NCI-H82 treated with DMSO at 0.1 percent for 48 hours (cell line): ENCODE measurements around the gene CORO2A.
A peak's percentile ranks its signal among the peaks of the same experiment; 100 is the strongest.
"Not testable (repeated sequence)": the region's sequence is repeated elsewhere in the genome, so short reads cannot be mapped to it uniquely, and the experiment has no call there.

ENCODE experiments used
- DNase-seq: peaks from one replicate; lab custom pipeline; 2025; ENCODE audit not compliant: unreplicated experiment; lab: John Stamatoyannopoulos, UW

Gene CORO2A

DNA sequence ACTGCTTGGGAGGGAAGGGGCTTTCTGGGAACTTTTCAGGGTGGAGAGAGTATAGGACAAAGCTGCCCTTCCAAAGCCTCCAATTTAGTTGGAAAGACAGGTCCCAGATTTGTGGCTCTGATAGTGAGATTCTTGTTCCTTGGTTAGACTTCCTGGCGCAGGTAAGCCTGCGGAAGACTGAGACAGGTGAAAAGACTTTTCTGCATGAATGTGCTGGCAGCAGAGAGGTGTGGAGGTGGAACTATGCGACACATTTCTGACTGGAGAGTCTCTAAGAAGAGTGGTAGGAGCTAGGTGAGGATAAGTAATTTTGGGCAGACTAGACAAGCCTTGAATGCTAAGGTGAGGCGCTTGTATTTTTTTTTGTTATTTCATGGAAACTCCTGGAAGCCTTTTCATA is 106.0 kb downstream of the CORO2A start:
- DNase-seq = no peak

DNA sequence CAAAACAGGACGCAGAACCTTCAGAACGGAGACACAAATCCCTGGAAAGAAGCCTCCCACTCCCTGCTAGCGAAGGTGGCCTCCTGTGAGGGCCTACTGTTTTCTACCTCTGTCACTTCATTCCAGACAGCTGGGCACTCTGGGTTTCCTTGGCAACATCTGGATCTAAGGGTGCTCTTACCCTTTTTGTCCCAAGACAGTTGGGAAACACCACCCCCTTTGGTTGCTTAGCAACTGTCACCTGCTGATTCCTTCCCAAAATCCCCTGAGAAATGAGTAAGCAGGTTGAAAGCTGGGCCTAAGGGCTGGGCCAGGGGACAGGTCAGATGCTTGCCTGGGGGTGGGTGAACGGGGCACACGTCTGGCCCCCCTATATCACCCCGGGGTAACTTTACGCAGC is 106.5 kb downstream of the CORO2A start:
- no peak for DNase-seq

DNA sequence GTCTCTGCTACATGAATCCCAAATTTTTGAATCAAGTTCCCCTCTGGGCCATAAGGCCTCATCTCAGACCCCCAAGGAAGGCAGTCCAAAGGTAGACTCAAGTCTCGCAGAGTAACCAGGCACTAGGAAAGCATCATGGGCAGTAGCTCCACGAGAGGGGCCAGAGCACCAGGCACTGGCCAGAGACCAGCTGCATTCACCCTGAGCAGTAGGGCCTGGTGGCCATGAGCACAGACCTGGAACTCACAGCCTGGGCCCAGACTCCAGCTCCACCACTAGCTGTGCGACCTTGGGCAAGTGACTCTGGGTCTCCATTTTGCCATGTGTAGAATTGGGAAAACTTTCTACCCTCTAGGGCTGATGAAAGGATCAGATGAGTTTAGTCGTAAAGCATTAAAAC is 107.4 kb downstream of the CORO2A start:
- no peak for DNase-seq

DNA sequence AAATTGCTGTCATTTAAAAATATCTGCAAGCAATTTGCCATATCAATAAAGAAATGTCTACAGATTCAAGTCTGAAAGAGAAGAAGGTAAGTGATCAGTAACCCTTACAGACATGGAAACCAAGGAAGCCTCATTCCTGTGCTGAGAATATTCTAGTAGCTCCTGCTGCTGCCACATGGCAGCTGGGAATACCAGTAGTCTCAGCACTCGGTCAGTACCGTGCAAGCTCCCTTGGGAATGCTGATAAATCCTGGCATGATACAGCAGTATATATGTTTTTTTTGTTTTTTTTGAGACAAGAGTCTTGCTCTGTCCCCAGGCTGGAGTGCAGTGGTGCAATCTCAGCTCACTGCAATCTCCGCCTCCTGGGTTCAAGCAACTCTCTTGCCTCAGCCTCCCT is 108.0 kb downstream of the CORO2A start:
- no peak for DNase-seq

DNA sequence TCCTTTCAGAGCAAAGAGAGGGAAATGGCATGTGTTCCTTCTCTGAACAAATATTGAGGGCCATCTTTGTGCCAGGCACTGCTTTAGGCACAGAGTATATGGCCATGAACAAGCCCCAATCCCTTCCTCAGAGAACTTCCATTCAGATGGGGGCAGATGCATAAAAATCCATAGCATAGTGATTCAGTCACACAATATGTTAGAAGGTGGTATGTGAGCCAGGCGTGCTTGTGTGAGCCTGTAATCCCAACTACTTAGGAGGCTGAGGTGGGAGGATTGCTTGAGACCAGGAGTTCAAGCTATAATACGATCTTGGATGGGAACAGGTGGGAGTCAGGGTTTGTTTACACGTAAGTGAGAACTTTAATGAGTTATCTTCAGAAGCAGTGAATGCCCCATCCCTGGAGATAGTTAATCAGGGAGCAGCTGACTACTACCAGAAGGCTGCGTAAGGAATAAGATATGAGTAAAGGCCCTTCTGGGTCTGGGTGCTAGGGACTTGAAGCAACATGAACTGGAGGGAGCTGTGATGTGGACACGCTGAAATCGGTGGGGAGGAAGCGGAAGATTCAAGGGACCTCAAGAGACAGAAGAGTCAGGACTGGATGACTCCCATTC is 108.8 kb downstream of the CORO2A start:
- peak; percentile 7 for DNase-seq

DNA sequence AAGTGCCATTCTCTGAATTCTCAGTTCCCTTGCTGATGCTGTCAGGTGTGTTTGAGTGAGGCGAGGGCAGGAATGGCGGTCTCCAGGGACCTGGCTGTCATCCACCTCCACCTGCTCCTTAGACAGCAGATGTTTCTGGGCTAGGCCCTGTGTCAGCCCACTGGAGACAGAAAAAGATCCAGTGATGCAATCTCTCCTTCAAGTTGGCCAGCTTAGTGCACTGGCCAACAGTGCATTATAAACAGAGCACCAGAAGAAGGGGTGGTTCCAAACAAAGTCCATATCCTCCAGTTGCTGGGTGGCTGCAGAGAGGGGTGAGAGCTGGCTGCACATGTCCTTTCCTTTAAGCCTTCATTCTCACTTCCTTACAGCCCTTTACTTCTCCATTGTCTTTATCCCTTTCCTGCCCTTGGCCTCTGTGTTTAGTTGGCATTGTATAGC is 109.4 kb downstream of the CORO2A start:
- DNase-seq = no peak

DNA sequence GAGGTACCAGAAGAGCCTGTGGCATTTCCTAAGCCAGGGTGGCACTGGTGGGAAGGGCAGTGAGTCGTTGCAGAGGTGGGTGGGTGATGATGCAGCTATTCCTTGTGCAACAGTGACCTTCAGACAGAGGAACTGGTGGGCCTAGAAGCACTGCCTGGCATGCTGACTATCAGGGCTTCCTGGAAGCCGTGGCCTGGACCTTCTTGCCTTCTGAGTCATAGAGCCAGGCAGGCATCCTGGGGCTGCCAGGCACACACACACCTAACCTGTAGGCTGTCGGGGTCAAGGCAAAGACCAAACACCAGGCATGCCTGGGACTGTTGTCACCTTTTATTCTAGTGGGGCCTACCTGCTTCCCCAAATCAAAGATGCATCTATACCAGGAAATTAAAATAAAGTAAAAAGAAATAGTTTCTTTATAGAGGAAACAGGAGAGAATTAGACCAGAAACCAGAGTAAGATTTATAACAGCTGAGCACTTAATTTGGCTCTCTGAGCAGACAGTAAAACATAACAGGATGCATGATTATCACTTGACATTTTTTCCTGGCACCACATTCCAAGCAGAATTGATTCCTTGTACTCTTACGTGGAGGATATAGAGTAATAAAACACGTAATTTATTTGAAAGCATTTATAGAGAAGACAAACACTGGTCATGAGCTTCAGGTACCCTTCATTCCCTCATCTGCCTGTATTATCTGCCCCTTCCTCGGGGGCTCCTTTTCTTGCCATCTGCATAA is 110.8 kb downstream of the CORO2A start:
- DNase-seq = no peak

DNA sequence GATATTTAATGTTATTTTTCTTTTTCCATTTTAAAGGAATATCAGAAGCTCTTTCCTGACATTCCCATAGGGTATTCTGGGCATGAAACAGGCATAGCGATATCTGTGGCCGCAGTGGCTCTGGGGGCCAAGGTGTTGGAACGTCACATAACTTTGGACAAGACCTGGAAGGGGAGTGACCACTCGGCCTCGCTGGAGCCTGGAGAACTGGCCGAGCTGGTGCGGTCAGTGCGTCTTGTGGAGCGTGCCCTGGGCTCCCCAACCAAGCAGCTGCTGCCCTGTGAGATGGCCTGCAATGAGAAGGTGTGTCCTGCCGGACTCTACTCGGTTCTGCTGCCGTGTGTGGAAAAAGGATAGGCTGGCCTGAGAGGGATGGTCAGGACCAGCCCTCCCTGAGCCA is 111.7 kb downstream of the CORO2A start:
- DNase-seq = no peak

DNA sequence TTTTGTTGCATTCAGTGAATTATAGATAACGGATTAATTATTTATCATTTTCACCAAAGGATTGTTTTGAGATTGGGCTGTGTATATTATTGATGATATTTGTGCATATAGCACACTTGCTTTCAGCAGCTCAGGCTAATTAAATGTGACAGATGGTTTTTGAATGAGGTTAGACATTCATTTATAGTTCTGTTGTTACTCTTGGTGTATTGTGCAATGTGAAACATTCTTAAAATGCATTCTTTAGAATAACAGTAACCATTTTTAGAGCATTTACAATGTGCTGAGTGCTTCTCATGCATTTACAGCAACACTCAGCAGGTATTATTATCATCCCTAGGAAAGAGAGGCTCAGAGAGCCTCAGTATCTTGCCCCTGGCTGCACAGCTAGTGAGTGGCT is 112.1 kb downstream of the CORO2A start:
- no peak for DNase-seq

DNA sequence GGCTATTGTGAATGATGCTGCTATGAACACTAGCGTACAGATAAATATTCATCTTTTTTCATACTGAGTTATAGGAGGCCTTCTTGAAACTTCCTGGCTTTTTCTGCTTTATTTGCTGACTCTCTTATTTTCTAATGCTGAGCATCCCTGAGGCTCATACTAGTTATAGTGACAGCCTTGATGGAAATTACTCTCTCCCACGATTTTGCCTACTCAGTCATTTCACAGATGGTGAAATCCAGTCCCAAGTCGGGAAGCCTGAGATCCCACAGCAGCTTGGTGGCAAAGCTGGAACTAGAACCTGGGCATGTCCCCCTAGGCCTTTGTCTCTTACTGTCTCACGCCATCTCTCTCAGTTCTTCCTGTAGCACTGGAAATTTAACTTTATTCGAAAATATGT is 113.5 kb downstream of the CORO2A start:
- no peak for DNase-seq

DNA sequence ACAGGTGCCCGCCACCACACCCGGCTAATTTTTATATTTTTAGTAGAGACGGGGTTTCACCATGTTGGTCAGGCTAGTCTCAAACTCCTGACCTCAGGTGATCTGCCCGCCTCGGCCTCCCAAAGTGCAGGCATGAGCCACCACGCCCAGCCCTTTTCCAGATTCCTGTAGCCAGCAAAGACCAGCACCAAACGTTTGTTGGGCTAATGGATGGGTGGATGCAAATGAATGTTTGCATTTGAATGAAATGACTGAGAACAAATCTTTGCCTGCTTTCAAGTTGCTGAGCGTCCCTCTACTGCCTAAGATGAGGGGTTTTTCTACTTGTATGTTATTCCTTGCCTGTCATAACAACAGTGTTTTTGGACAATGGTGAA is 115.9 kb downstream of the CORO2A start:
- not testable (repeated sequence) for DNase-seq

DNA sequence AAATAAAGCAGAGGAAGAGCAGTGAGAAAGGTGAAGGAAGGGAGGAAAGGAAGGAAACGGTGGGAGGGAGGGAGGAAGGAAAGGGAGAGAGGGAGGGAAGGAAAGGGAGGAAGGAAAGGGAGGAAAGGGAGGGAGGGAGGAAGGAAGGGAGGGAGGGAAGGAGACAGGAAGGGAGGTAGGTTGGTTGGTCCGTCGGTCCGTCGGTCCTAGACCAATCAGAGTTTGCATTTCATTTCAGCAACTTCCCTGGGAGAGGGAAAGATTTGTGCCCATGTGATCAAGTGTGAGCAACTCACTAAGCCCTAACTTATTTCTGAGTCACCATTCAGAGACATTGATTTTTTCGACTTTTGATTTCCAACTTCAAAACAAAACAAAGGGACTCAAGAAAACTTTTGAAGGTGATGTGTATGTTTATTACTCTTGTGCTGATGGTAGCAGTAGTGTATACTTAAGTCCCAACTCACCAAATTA is 117.1 kb downstream of the CORO2A start:
- DNase-seq = no peak

DNA sequence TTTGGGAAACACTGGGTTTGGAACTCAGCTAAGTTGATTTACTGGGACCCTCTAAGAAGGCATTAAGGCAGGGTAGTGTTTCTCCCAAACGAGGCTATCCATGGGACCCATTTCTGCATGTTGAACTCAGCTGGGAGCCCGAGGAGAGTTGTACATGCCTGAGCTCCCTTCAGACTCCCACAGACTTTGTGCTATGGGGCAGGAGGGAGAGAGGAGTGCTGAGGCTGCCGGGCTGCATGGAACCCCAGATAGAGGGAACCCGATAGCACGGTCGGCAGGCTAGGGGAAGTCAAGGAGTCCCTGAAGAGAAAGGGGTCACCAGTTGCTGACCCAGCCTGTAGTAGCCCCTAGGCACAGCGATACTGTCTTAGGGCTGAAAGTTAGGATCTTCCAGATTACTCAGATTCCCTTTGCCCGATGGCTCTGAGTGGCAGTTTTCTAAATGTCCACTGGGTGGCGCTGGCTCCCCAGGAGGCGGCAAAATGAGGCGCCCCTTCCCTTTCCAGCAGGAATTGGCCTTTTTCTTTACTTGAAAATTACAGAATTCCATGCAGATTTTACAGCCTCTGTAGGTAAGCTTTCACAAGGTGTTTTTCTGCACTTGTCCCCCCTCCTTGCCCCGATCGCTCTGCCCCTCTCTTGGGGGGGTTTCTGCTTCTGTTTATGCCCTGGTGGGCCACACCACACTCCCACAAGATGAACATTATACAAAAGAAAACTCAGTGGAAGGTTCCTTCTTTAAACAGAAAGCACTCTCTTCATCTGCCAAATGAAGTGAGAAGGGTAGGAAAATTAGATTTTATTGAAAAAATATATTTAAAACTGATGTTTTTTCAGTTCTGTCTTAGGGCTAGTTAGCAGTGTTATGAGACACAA is 118.1 kb downstream of the CORO2A start:
- no peak for DNase-seq

DNA sequence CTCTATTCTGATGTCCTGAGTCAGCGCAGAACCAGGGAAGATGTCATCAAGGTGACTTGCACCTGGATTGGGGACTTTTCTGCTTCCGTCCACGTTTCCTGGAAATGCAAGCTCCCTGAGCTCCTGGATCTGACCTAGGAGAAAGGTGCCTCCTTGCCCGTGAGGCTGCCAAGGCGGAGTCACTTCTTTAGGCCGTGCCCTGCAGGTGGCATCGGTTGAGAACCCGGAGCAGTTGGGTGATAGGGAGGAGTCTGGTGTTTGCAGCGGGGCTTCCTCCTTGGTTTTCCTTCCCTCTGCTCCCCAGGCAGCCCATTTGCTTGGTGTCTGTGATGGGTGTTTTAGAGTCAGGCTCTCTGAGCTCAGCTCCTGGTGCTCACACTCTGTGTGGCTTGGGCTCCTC is 120.7 kb downstream of the CORO2A start:
- no peak for DNase-seq
